B cell (primary cell): Measurements from ENCODE around the gene COG7. TPM values are rescaled to one million over a fixed set of nuclear protein-coding genes. Genes with fewer than 3 reads are reported as not detected.

Source experiments
- ATAC-seq: fragments of 200-7000 bp; cut with Tn5 transposase; one replicate; pipeline ENCODE4 v1.10.0; 2021; ENCODE audit warnings: low read depth, mild to moderate bottlenecking, moderate number of reproducible peaks, moderate library complexity
- CTCF ChIA-PET: fragments of 350-600 bp; sonication (Branson Sonifier 250); formaldehyde crosslinking; loops from one replicate; lab custom pipeline; 2021; ENCODE audit warnings: antibody characterized with exemption, inconsistent platforms; lab: Charles Lee
- POLR2A ChIA-PET: fragments of 350-600 bp; sonication (Branson Sonifier 250); formaldehyde crosslinking; loops from one replicate; lab custom pipeline; 2021; ENCODE audit warnings: antibody characterized with exemption; lab: Charles Lee
- DNase-seq: peaks from one replicate; pipeline ENCODE4 v3.0.0; 2013
- H2AFZ ChIP-seq: 2 replicates; pipeline ENCODE4 v1.6.1; 2012; ENCODE audit warnings: mild to moderate bottlenecking, low read depth, low read length; ENCODE audit not compliant: insufficient read depth, poor library complexity, severe bottlenecking
- H3K27ac ChIP-seq, 2 donors: 1 replicate in 1 of 2; 2 replicates in 1 of 2; pipeline ENCODE4 v1.5.1; 2012 to 2013; ENCODE audit warnings: low read length in 2 of 2, mild to moderate bottlenecking in 2 of 2, moderate library complexity in 1 of 2
- H3K27me3 ChIP-seq, 4 experiments: fragments of 200-600 bp in 1 of 4; sonication (generic) in 1 of 4; replicated peaks in 1 of 4; 1 replicate in 2 of 4; 2 replicates in 2 of 4; pipeline versions ENCODE4 v1.6.1 to v1.7.0; 2013 to 2016; ENCODE audit warnings: low read length in 3 of 4, mild to moderate bottlenecking in 2 of 4, mixed read lengths in 1 of 4, moderate library complexity in 1 of 4; ENCODE audit not compliant: insufficient read depth in 4 of 4, control insufficient read depth in 3 of 4; ENCODE audit errors: control extremely low read depth in 1 of 4
- H3K36me3 ChIP-seq, 2 experiments: replicated peaks in 1 of 2; 1 replicate in 1 of 2; 2 replicates in 1 of 2; pipeline versions ENCODE4 v1.6.1 to v1.7.1; 2013; ENCODE audit warnings: low read length in 1 of 2; ENCODE audit not compliant: insufficient read depth in 2 of 2, control insufficient read depth in 1 of 2; ENCODE audit errors: control extremely low read depth in 1 of 2, extremely low read depth in 1 of 2
- H3K4me1 ChIP-seq, 2 donors: fragments of 200-600 bp in 1 of 2; sonication (generic) in 1 of 2; 1 replicate in 1 of 2; 2 replicates in 1 of 2; pipeline versions ENCODE4 v1.5.1 to v1.6.1; 2013 to 2017; ENCODE audit warnings: low read length in 2 of 2; ENCODE audit not compliant: control insufficient read depth in 2 of 2, insufficient read depth in 2 of 2
- H3K4me2 ChIP-seq: replicated peaks from 2 replicates; pipeline ENCODE3; 2012; ENCODE audit warnings: mild to moderate bottlenecking, low read depth, low read length; ENCODE audit not compliant: poor library complexity, severe bottlenecking
- H3K4me3 ChIP-seq, 5 experiments: fragments of 200-600 bp in 1 of 5; sonication (generic) in 1 of 5; 1 replicate in 3 of 5; 2 replicates in 2 of 5; pipeline versions ENCODE4 v1.5.1 to v1.7.0; 2011 to 2016; ENCODE audit warnings: low read length in 4 of 5, mild to moderate bottlenecking in 4 of 5, low read depth in 2 of 5, control low read depth in 1 of 5, moderate library complexity in 1 of 5; ENCODE audit not compliant: insufficient read depth in 1 of 5; ENCODE audit errors: control extremely low read depth in 1 of 5, extremely low read depth in 1 of 5
- H3K79me2 ChIP-seq: fragments of 200-600 bp; sonication (generic); one replicate; pipeline ENCODE4 v1.6.0; 2016; ENCODE audit warnings: low read length; ENCODE audit not compliant: control insufficient read depth, insufficient read depth
- H3K9ac ChIP-seq: fragments of 200-600 bp; sonication (generic); 2 replicates; pipeline ENCODE4 v1.6.1; 2017; ENCODE audit warnings: mild to moderate bottlenecking, low read length, moderate library complexity
- H3K9me3 ChIP-seq, 3 donors: one replicate each; pipeline versions ENCODE4 v1.6.1 to v1.7.1; 2013; ENCODE audit warnings: low read length in 2 of 3; ENCODE audit not compliant: control insufficient read depth in 2 of 3, insufficient read depth in 1 of 3; ENCODE audit errors: control extremely low read depth in 1 of 3
- H4K20me1 ChIP-seq: 2 replicates; pipeline ENCODE4 v1.6.0; 2012; ENCODE audit warnings: mild to moderate bottlenecking, low read length; ENCODE audit not compliant: insufficient read depth, control insufficient read depth, poor library complexity, severe bottlenecking
- H3K27ac Mint-ChIP-seq: one replicate; pipeline ENCODE4 v1.8.0; 2021; ENCODE audit warnings: mixed read lengths
- H3K27me3 Mint-ChIP-seq: one replicate; pipeline ENCODE4 v1.8.0; 2021; ENCODE audit warnings: mixed read lengths
- H3K4me1 Mint-ChIP-seq: one replicate; pipeline ENCODE4 v1.8.0; 2021; ENCODE audit warnings: mixed read lengths
- H3K4me3 Mint-ChIP-seq: one replicate; pipeline ENCODE4 v1.8.0; 2021; ENCODE audit warnings: mixed read lengths
- H3K9me3 Mint-ChIP-seq: one replicate; pipeline ENCODE4 v1.8.0; 2022; ENCODE audit warnings: mixed read lengths; ENCODE audit not compliant: insufficient read depth
- EZH2 ChIP-seq: IDR thresholded peaks from 2 replicates; pipeline ENCODE4 v1.6.1; 2012; ENCODE audit warnings: borderline replicate concordance, low read depth, mild to moderate bottlenecking, moderate library complexity, low read length; ENCODE audit not compliant: insufficient read depth, poor library complexity, severe bottlenecking
- WGBS: methylation state at CpG from one replicate; pipeline ENCODE4 v1.1.5; 2013; ENCODE audit warnings: missing lambda C conversion rate; ENCODE audit not compliant: insufficient coverage; 5-methylcytosine and 5-hydroxymethylcytosine counted together
- intact Hi-C: fragments of 100-400 bp; cut with micrococcal nuclease; formaldehyde crosslinking; loops from one replicate; pipeline ENCODE4 v1.10.0; 2022
- polyA plus RNA-seq: library from polyadenylated mRNA; depleted of rRNA; stranded (reverse); fragments of >200 nt; gene quantifications from 2 replicates; pipeline ENCODE4 v1.2.3, GENCODE V29; 2012
- total RNA-seq, 2 donors: library from RNA; stranded (reverse); fragments of 120-200 nt in 1 of 2; gene quantifications; 1 replicate in 1 of 2; 2 replicates in 1 of 2; pipeline versions ENCODE4 v1.2.3 to v1.2.4, GENCODE V29; 2013 to 2022
- TF ChIP-seq, protein P1 (sequence below): fragments of 200-600 bp; IDR thresholded peaks from one replicate; pipeline ENCODE4 v1.8.0; 2022; ENCODE audit warnings: antibody characterized with exemption, mild to moderate bottlenecking

COG7 gene
- total and polyA plus RNA-seq, 2 donors (not counting 1 experiment from before 2014, with no cell fraction given): 21.3 to 37.8 TPM

DNA sequence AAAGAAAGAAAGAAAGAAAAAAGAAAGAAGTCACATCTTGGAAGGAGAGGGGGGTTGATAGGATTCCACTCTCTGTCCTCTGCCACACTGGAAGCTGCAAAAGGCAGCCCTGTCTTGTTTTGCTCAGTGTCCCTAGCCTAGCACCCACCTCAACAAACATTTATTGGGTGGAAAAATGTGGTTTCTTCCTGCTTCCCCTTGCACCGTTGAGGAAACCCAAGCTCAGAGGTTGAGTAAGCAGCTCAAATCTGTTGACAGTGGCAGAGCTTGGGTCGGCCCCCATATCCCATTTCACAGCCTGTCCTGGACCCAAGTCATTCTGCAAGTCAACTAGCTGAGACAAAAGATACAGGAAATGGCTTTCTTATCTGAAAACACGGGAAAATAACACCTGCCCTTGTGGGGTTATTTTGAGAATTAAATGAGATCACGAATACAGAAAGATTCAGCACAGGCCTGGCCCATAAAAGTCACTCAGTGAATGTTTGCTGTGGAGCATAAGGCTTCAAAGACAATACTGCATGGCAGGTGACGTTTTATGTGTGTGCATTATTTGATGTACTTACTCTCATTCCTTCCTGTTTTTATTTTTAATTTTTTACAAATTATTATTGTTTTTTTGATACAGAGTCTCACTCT, 87.3 kb downstream of the COG7 start:
- H4K20me1 ChIP-seq: no peaks in the 10 kb centered on the region
- H3K79me2 ChIP-seq: no peaks in the 10 kb centered on the region
- H3K27ac ChIP-seq: no peak overlapping the region
- Mint-ChIP-seq H3K27ac (no peak overlapping the region), H3K9me3 (no peaks in the 10 kb centered on the region), H3K4me3 (no peak overlapping the region), H3K27me3 (peaks cover 8% of the 10 kb centered on the region), H3K4me1 (no peaks in the 10 kb centered on the region)
- H3K9ac ChIP-seq: no peak overlapping the region
- H3K4me1 ChIP-seq: no peaks in the 10 kb centered on the region
- 28% methylated on average over 2 of the region's 5 CpGs for WGBS
- H3K9me3 ChIP-seq: no peaks in the 10 kb centered on the region
- no peak overlapping the region for H3K4me2 ChIP-seq
- ATAC-seq (no peak), DNase-seq (no peak)
- ChIA-PET CTCF (no interaction called here), POLR2A (no interaction called here)
- H3K27me3 ChIP-seq: peaks cover 0 to 4% (median 0%) of the 10 kb centered on the region in 4 experiments
- no peaks in the 10 kb centered on the region for H3K36me3 ChIP-seq
- no peak overlapping the region for H2AFZ ChIP-seq
- H3K4me3 ChIP-seq: no peak overlapping the region
- TF ChIP-seq, protein P1, sequence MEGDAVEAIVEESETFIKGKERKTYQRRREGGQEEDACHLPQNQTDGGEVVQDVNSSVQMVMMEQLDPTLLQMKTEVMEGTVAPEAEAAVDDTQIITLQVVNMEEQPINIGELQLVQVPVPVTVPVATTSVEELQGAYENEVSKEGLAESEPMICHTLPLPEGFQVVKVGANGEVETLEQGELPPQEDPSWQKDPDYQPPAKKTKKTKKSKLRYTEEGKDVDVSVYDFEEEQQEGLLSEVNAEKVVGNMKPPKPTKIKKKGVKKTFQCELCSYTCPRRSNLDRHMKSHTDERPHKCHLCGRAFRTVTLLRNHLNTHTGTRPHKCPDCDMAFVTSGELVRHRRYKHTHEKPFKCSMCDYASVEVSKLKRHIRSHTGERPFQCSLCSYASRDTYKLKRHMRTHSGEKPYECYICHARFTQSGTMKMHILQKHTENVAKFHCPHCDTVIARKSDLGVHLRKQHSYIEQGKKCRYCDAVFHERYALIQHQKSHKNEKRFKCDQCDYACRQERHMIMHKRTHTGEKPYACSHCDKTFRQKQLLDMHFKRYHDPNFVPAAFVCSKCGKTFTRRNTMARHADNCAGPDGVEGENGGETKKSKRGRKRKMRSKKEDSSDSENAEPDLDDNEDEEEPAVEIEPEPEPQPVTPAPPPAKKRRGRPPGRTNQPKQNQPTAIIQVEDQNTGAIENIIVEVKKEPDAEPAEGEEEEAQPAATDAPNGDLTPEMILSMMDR: no peak
- no peak for TF ChIP-seq EZH2
- intact Hi-C loops: no loop called here

DNA sequence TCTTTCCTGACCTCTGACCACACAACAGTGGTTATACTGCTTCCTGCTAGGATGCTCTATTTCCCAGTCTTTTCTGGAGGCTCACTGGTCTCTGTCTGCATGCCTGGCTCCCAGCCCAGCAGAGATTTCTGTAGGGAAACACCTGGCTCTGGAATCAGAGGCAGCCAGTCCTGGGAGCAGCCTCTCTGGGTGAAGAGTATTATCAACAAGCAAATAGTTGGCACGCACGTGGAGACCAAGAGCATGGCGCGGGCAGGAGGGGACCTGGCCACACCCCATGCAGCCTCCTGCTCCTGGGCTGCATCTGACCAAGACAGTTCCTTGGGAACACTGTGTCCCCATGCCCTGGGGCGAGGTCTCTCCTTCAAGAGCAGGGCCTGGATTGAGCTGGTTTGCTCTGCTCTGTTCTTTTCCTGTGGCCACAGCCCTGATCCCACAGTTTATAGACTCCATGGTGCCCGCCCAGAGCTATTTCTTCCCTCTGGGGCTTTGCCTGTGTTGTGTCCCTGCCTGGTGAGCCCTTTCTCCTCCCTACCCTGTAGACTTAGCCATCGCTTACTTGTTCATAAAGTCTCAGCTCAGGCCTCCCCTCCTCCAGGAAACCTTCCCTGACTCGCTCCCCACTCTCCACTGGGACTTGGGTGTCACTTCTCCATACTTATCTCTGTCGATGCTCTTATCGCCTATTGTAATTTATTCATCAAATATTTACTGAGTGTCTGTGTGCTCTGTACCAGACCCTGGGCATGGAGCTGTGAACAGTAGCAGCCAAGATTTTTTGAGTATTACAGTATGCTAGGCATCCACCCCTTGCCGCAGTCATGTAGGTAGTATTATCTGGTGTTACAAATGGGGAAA, 90.3 kb downstream of the COG7 start:
- Histone ChIP-seq H4K20me1 (no peaks in the 10 kb centered on the region), H2AFZ (no peak overlapping the region), H3K4me2 (no peak overlapping the region), H3K27ac (no peak overlapping the region), H3K27me3 (peaks cover 0 to 4% (median 0%) of the 10 kb centered on the region in 4 experiments), H3K79me2 (no peaks in the 10 kb centered on the region), H3K36me3 (no peaks in the 10 kb centered on the region), H3K4me1 (no peaks in the 10 kb centered on the region), H3K9me3 (no peaks in the 10 kb centered on the region), H3K9ac (no peak overlapping the region), H3K4me3 (no peak overlapping the region)
- H3K4me3 Mint-ChIP-seq: no peak overlapping the region
- 91% methylated on average over 8 of the region's 11 CpGs for WGBS
- DNase-seq (no peak), ATAC-seq (no peak)
- H3K4me1 Mint-ChIP-seq: no peaks in the 10 kb centered on the region
- peaks cover 3% of the 10 kb centered on the region for H3K27me3 Mint-ChIP-seq
- TF ChIP-seq, protein P1: no peak
- TF ChIP-seq EZH2: no peak
- ChIA-PET CTCF (interaction anchor here (0.6 kb wide), 1 partner anchor 27 kb away, joined by 4 read pairs; no protein-coding TSS in a partner anchor), POLR2A (no interaction called here)
- H3K27ac Mint-ChIP-seq: no peak overlapping the region
- no peaks in the 10 kb centered on the region for H3K9me3 Mint-ChIP-seq
- intact Hi-C loops: no loop called here
